H9 (cell line): ENCODE results near the gene FERMT2. TPM values are rescaled to one million over a fixed set of nuclear protein-coding genes. Genes with fewer than 3 reads are reported as not detected.

Experiments
- DNase-seq: peaks from one replicate; pipeline ENCODE4 v3.0.0-alpha.2; 2017
- H2AFZ ChIP-seq: one replicate; pipeline ENCODE4 v1.6.1; 2013; ENCODE audit warnings: mild to moderate bottlenecking, low read length, control low read depth, moderate library complexity
- H2AK5ac ChIP-seq: 2 replicates; pipeline ENCODE4 v1.6.1; 2013; ENCODE audit warnings: low read length, control low read depth, mixed read lengths; ENCODE audit not compliant: insufficient read length
- H2BK120ac ChIP-seq: one replicate; pipeline ENCODE4 v1.6.1; 2013; ENCODE audit warnings: low read depth, mild to moderate bottlenecking, low read length, control low read depth, inconsistent platforms; ENCODE audit not compliant: poor library complexity, severe bottlenecking
- H2BK12ac ChIP-seq: 2 replicates; pipeline ENCODE4 v1.6.1; 2013; ENCODE audit warnings: low read length, control low read depth, mixed read lengths, low read depth; ENCODE audit not compliant: insufficient read length
- H2BK15ac ChIP-seq: 2 replicates; pipeline ENCODE4 v1.6.1; 2013; ENCODE audit warnings: low read depth, low read length, control low read depth
- H2BK20ac ChIP-seq: one replicate; pipeline ENCODE4 v1.6.1; 2013; ENCODE audit warnings: low read depth, mild to moderate bottlenecking, low read length, control low read depth, inconsistent platforms; ENCODE audit not compliant: poor library complexity, severe bottlenecking
- H2BK5ac ChIP-seq: 2 replicates; pipeline ENCODE4 v1.6.1; 2013; ENCODE audit warnings: low read length, control low read depth, mixed read lengths; ENCODE audit not compliant: insufficient read length
- H3K14ac ChIP-seq: 2 replicates; pipeline ENCODE4 v1.6.1; 2013; ENCODE audit warnings: low read length, control low read depth; ENCODE audit not compliant: insufficient read depth
- H3K18ac ChIP-seq: 2 replicates; pipeline ENCODE4 v1.6.1; 2013; ENCODE audit warnings: low read depth, mild to moderate bottlenecking, mixed read lengths, low read length, control low read depth; ENCODE audit not compliant: insufficient read length
- H3K23ac ChIP-seq: 2 replicates; pipeline ENCODE4 v1.6.1; 2013; ENCODE audit warnings: low read length, control low read depth, mixed read lengths, low read depth; ENCODE audit not compliant: insufficient read length
- H3K23me2 ChIP-seq: 2 replicates; pipeline ENCODE4 v1.6.1; 2013; ENCODE audit warnings: low read depth, mild to moderate bottlenecking, mixed read lengths, low read length, control low read depth; ENCODE audit not compliant: insufficient read length, poor library complexity, severe bottlenecking
- H3K27ac ChIP-seq: 2 replicates; pipeline ENCODE4 v1.5.1; 2013; ENCODE audit warnings: low read length, control low read depth, mixed read lengths, low read depth; ENCODE audit not compliant: insufficient read length
- H3K27me3 ChIP-seq: 2 replicates; pipeline ENCODE4 v1.6.1; 2013; ENCODE audit warnings: low read length, control low read depth, inconsistent platforms; ENCODE audit not compliant: insufficient read depth
- H3K4ac ChIP-seq: 2 replicates; pipeline ENCODE4 v1.6.1; 2013; ENCODE audit warnings: low read depth, mild to moderate bottlenecking, control low read depth, inconsistent platforms, low read length, moderate library complexity
- H3K4me1 ChIP-seq: 2 replicates; pipeline ENCODE4 v1.6.1; 2013; ENCODE audit warnings: low read length, control low read depth, inconsistent platforms; ENCODE audit not compliant: insufficient read depth
- H3K4me2 ChIP-seq: 2 replicates; pipeline ENCODE4 v1.6.1; 2013; ENCODE audit warnings: low read length, control low read depth, mixed read lengths; ENCODE audit not compliant: insufficient read length, insufficient read depth
- H3K56ac ChIP-seq: 2 replicates; pipeline ENCODE4 v1.6.1; 2013; ENCODE audit warnings: low read depth, mild to moderate bottlenecking, mixed read lengths, low read length, control low read depth; ENCODE audit not compliant: insufficient read length
- H3K79me1 ChIP-seq: 2 replicates; pipeline ENCODE4 v1.6.1; 2013; ENCODE audit warnings: low read depth, mild to moderate bottlenecking, moderate library complexity, low read length, control low read depth, inconsistent platforms; ENCODE audit not compliant: insufficient read depth, poor library complexity, severe bottlenecking
- H3K79me2 ChIP-seq: 2 replicates; pipeline ENCODE4 v1.6.1; 2013; ENCODE audit warnings: low read length, control low read depth, inconsistent platforms; ENCODE audit not compliant: insufficient read depth
- H3K9ac ChIP-seq: 2 replicates; pipeline ENCODE4 v1.6.1; 2013; ENCODE audit warnings: low read length, control low read depth, mixed read lengths; ENCODE audit not compliant: insufficient read length; ENCODE audit errors: extremely low read depth
- H3K9me3 ChIP-seq: one replicate; pipeline ENCODE4 v1.6.1; 2013; ENCODE audit warnings: low read depth, low read length, inconsistent platforms; ENCODE audit not compliant: control insufficient read depth
- H3T11ph ChIP-seq: one replicate; pipeline ENCODE4 v1.6.1; 2013; ENCODE audit warnings: mild to moderate bottlenecking, low read length, control low read depth, inconsistent platforms
- H4K20me1 ChIP-seq: one replicate; pipeline ENCODE4 v1.6.1; 2013; ENCODE audit not compliant: control insufficient read depth, insufficient read length, insufficient read depth
- H4K5ac ChIP-seq: 2 replicates; pipeline ENCODE4 v1.6.1; 2013; ENCODE audit warnings: low read depth, mild to moderate bottlenecking, mixed read lengths, low read length, control low read depth; ENCODE audit not compliant: insufficient read length
- H4K8ac ChIP-seq: replicated peaks from 2 replicates; pipeline ENCODE4 v1.6.1; 2013; ENCODE audit warnings: low read length, control low read depth, mixed read lengths, low read depth; ENCODE audit not compliant: insufficient read length
- H4K91ac ChIP-seq: 2 replicates; pipeline ENCODE4 v1.6.1; 2013; ENCODE audit warnings: low read depth, mild to moderate bottlenecking, moderate library complexity, mixed read lengths, low read length, control low read depth; ENCODE audit not compliant: insufficient read length
- H3K27ac Mint-ChIP-seq, 3 experiments: 2 replicates in 2 of 3; 3 replicates in 1 of 3; pipeline ENCODE4 v1.8.0; 2020 to 2021; ENCODE audit warnings: mixed read lengths in 3 of 3, mild to moderate bottlenecking in 1 of 3, moderate library complexity in 1 of 3
- H3K27me3 Mint-ChIP-seq: 2 replicates; pipeline ENCODE4 v1.8.0; 2021; ENCODE audit warnings: low read depth, mild to moderate bottlenecking, moderate library complexity, mixed read lengths
- H3K36me3 Mint-ChIP-seq, 3 experiments: 2 replicates in 2 of 3; 3 replicates in 1 of 3; pipeline ENCODE4 v1.8.0; 2020 to 2021; ENCODE audit warnings: low read depth in 3 of 3, mixed read lengths in 3 of 3; ENCODE audit not compliant: insufficient read depth in 1 of 3
- H3K4me1 Mint-ChIP-seq, 2 experiments: 2 replicates each; pipeline ENCODE4 v1.8.0; 2020; ENCODE audit warnings: mixed read lengths in 2 of 2
- H3K4me3 Mint-ChIP-seq, 2 experiments: 2 replicates in 1 of 2; 3 replicates in 1 of 2; pipeline ENCODE4 v1.8.0; 2020 to 2021; ENCODE audit warnings: mild to moderate bottlenecking in 2 of 2, mixed read lengths in 2 of 2, moderate library complexity in 1 of 2
- H3K9me3 Mint-ChIP-seq, 2 experiments: 2 replicates in 1 of 2; 3 replicates in 1 of 2; pipeline ENCODE4 v1.8.0; 2020; ENCODE audit warnings: mild to moderate bottlenecking in 2 of 2, mixed read lengths in 2 of 2, moderate library complexity in 1 of 2
- WGBS: extraction: QIAGEN DNeasy Blood & Tissue Kit; methylation state at CpG from one replicate; pipeline ENCODE4 v1.1.7; 2013; ENCODE audit warnings: missing lambda C conversion rate, low lambda C conversion rate, mixed read lengths; ENCODE audit not compliant: insufficient read length; ENCODE audit errors: extremely low coverage; 5-methylcytosine and 5-hydroxymethylcytosine counted together
- total RNA-seq: library from RNA; stranded (reverse); gene quantifications from 2 replicates; pipeline ENCODE4 v1.2.1, GENCODE V29; 2021
- TF ChIP-seq, protein P1 (sequence below): fragments of 200-600 bp; sonication (generic); conservative IDR thresholded peaks from 3 replicates; pipeline ENCODE4 v1.8.0; 2021; ENCODE audit warnings: antibody characterized with exemption, mild to moderate bottlenecking

The FERMT2 gene
- total RNA-seq, 1 experiment from 2014 or later, result 128 TPM

DNA sequence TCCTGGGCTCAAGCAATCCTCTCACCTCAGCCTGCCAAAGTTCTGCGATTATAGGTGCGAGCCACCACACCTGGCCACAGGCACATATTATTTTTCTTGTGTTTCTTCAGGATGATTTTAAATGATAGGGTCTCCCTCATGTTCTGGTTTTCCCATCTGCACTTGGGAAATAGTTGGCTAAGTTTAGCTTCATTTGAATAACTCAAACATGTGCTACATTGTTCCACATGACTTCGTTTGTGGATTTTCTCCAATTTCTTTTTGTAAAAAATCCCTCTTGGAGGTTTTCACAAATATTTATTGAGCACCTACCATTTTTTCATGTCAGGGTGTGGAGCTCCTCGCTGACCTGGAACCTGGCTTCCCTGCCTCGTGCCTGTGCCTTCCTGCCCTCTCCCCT is 104.3 kb downstream of the FERMT2 start:
- H3K4me2 ChIP-seq, result no peak overlapping the region
- H3K27me3 Mint-ChIP-seq, result no peaks in the 10 kb centered on the region
- H2BK12ac ChIP-seq, result no peak overlapping the region
- H3K14ac ChIP-seq, result no peak overlapping the region
- no peaks in the 10 kb centered on the region for H3K9me3 Mint-ChIP-seq
- no peak overlapping the region for H3K18ac ChIP-seq
- H2AFZ ChIP-seq, result no peak overlapping the region
- peaks cover 8% of the 10 kb centered on the region; the same call in 1 of the 2 replicates for H3K4me1 ChIP-seq
- no peaks in the 10 kb centered on the region for H3K79me2 ChIP-seq
- no peak overlapping the region for H2BK120ac ChIP-seq
- no CpG with 5 or more reads among the region's 5 CpGs for WGBS
- no peak overlapping the region for H2BK20ac ChIP-seq
- DNase-seq, result no peak
- H3K23ac ChIP-seq, result no peak overlapping the region
- no peak overlapping the region for H3K56ac ChIP-seq
- H2AK5ac ChIP-seq, result no peak overlapping the region
- H4K8ac ChIP-seq, result no peak overlapping the region
- peaks cover 21 to 23% of the 10 kb centered on the region in 2 experiments for H3K4me1 Mint-ChIP-seq
- no peaks in the 10 kb centered on the region for H3K27me3 ChIP-seq
- H2BK15ac ChIP-seq, result no peak overlapping the region
- no peak overlapping the region for H3K4me3 Mint-ChIP-seq
- no peaks in the 10 kb centered on the region for H3K23me2 ChIP-seq
- H4K20me1 ChIP-seq, result no peaks in the 10 kb centered on the region
- peak overlapping the region; percentile 5 to 91 (median 77); a peak in 3 of 7 replicates for H3K27ac Mint-ChIP-seq
- H3K9me3 ChIP-seq, result no peaks in the 10 kb centered on the region
- no peak overlapping the region for H3K27ac ChIP-seq
- no peak overlapping the region for H2BK5ac ChIP-seq
- no peak overlapping the region for H3K9ac ChIP-seq
- H4K5ac ChIP-seq, result no peak overlapping the region
- H3K4ac ChIP-seq, result no peak overlapping the region
- no peak overlapping the region for H3T11ph ChIP-seq
- TF ChIP-seq, protein P1, sequence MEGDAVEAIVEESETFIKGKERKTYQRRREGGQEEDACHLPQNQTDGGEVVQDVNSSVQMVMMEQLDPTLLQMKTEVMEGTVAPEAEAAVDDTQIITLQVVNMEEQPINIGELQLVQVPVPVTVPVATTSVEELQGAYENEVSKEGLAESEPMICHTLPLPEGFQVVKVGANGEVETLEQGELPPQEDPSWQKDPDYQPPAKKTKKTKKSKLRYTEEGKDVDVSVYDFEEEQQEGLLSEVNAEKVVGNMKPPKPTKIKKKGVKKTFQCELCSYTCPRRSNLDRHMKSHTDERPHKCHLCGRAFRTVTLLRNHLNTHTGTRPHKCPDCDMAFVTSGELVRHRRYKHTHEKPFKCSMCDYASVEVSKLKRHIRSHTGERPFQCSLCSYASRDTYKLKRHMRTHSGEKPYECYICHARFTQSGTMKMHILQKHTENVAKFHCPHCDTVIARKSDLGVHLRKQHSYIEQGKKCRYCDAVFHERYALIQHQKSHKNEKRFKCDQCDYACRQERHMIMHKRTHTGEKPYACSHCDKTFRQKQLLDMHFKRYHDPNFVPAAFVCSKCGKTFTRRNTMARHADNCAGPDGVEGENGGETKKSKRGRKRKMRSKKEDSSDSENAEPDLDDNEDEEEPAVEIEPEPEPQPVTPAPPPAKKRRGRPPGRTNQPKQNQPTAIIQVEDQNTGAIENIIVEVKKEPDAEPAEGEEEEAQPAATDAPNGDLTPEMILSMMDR, result no peak
- H4K91ac ChIP-seq, result no peak overlapping the region
- H3K36me3 Mint-ChIP-seq, result no peaks in the 10 kb centered on the region
- H3K79me1 ChIP-seq, result no peaks in the 10 kb centered on the region
